ENCODE results near the gene PANX3. TPM values are rescaled to one million over a fixed set of nuclear protein-coding genes. Genes with fewer than 3 reads are reported as not detected.
A peak's percentile ranks its signal among the peaks of the same experiment; 100 is the strongest.

PANX3 gene
- total RNA-seq, 1 donor = not detected

DNA sequence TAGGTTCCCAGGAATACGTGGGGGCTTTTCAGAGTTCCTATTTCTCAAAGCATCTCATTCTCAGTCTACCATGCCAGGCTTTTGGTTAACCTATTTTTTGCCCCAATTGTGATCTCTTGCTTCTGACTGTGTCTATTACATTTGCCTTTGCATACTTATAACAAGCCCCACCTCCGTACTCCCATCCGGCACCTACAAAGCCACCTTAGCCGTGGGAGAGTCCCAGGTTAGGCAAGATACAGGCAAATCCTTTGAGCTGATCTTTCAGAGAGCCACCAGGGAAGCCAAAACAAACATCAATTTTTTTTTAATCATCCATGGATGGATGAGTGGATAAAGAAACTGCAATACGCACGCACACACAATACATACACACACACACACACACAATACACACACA is 18.6 kb upstream of the PANX3 start:
- Histone ChIP-seq H3K79me2 (ENCODE audit: insufficient read depth, low read length) (no peaks in the 10 kb centered on the region), H3K27me3 (ENCODE audit: insufficient read depth, low read length) (peaks cover 6% of the 10 kb centered on the region), H3K4me3 (ENCODE audit: insufficient read depth, low read length) (no peak overlapping the region), H3K4me1 (ENCODE audit: insufficient read depth, low read length) (no peaks in the 10 kb centered on the region), H3K4me2 (ENCODE audit: insufficient read depth, low read length) (no peak overlapping the region), H4K20me1 (ENCODE audit: insufficient read depth, low read length) (no peaks in the 10 kb centered on the region), H3K27ac (ENCODE audit: low read depth, low read length) (no peak overlapping the region), H2AFZ (ENCODE audit: low read length) (no peak overlapping the region), H3K36me3 (ENCODE audit: insufficient read depth, low read length) (no peaks in the 10 kb centered on the region), H3K9me3 (ENCODE audit: low read depth, low read length) (no peaks in the 10 kb centered on the region)
- no peak for DNase-seq (ENCODE audit: insufficient read length, low spot score, missing footprints)
- TF ChIP-seq, protein P1, sequence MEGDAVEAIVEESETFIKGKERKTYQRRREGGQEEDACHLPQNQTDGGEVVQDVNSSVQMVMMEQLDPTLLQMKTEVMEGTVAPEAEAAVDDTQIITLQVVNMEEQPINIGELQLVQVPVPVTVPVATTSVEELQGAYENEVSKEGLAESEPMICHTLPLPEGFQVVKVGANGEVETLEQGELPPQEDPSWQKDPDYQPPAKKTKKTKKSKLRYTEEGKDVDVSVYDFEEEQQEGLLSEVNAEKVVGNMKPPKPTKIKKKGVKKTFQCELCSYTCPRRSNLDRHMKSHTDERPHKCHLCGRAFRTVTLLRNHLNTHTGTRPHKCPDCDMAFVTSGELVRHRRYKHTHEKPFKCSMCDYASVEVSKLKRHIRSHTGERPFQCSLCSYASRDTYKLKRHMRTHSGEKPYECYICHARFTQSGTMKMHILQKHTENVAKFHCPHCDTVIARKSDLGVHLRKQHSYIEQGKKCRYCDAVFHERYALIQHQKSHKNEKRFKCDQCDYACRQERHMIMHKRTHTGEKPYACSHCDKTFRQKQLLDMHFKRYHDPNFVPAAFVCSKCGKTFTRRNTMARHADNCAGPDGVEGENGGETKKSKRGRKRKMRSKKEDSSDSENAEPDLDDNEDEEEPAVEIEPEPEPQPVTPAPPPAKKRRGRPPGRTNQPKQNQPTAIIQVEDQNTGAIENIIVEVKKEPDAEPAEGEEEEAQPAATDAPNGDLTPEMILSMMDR (IDR thresholded peaks at IDR 0.05; ENCODE audit: extremely low read depth, low read depth, low read length) = no peak

DNA sequence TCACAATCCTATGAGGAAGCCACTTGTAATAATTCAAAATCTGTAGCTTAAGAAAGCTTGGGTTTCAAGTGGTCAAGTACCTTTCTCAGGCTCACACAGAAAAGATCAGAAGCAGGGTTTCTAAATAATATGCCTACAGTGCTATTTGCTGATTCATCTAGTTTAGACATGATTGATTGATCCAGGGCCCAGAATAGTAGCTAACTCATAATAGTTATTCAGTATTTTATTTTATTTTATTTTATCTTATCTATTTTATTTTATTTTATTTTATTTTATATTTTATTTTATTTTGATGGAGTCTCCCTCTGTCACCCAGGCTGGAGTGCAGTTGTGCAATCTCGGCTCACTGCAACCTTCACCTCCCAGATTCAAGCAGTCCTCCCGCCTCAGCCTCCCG is 15.9 kb upstream of the PANX3 start:
- Histone ChIP-seq H3K36me3 (ENCODE audit: insufficient read depth, low read length) (no peaks in the 10 kb centered on the region), H3K4me3 (ENCODE audit: insufficient read depth, low read length) (no peak overlapping the region), H3K4me1 (ENCODE audit: insufficient read depth, low read length) (no peaks in the 10 kb centered on the region), H3K27me3 (ENCODE audit: insufficient read depth, low read length) (peaks cover 6% of the 10 kb centered on the region), H3K27ac (ENCODE audit: low read depth, low read length) (no peak overlapping the region), H3K9me3 (ENCODE audit: low read depth, low read length) (no peaks in the 10 kb centered on the region), H3K79me2 (ENCODE audit: insufficient read depth, low read length) (no peaks in the 10 kb centered on the region), H2AFZ (ENCODE audit: low read length) (no peak overlapping the region), H4K20me1 (ENCODE audit: insufficient read depth, low read length) (no peaks in the 10 kb centered on the region), H3K4me2 (ENCODE audit: insufficient read depth, low read length) (no peak overlapping the region)
- DNase-seq (ENCODE audit: insufficient read length, low spot score, missing footprints) = no peak
- TF ChIP-seq, protein P1 (IDR thresholded peaks at IDR 0.05; ENCODE audit: extremely low read depth, low read depth, low read length) = no peak

DNA sequence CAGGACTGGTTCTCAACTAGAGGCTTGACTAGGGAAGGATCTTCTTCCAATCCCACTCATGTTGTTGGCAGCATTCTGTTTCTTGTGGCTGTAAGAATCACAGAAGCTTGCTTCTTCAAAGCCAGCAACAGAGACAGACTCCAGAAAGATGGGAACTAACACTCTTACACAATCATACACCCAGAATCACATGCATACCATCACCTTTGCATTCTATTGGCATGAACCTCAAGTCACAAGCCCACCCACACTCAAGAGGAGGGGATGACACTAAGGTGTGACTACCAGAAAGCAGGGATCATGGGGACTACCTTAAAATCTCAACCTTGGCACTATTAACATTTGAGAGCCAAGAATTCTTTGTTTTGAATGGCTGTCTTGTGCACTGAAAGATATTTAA is 13.6 kb upstream of the PANX3 start:
- Histone ChIP-seq H3K36me3 (ENCODE audit: insufficient read depth, low read length) (no peaks in the 10 kb centered on the region), H3K79me2 (ENCODE audit: insufficient read depth, low read length) (no peaks in the 10 kb centered on the region), H3K4me1 (ENCODE audit: insufficient read depth, low read length) (no peaks in the 10 kb centered on the region), H4K20me1 (ENCODE audit: insufficient read depth, low read length) (no peaks in the 10 kb centered on the region), H3K4me3 (ENCODE audit: insufficient read depth, low read length) (no peak overlapping the region), H3K27me3 (ENCODE audit: insufficient read depth, low read length) (peaks cover 6% of the 10 kb centered on the region), H2AFZ (ENCODE audit: low read length) (no peak overlapping the region), H3K4me2 (ENCODE audit: insufficient read depth, low read length) (no peak overlapping the region), H3K9me3 (ENCODE audit: low read depth, low read length) (no peaks in the 10 kb centered on the region), H3K27ac (ENCODE audit: low read depth, low read length) (no peak overlapping the region)
- no peak for DNase-seq (ENCODE audit: insufficient read length, low spot score, missing footprints)
- TF ChIP-seq, protein P1 (IDR thresholded peaks at IDR 0.05; ENCODE audit: extremely low read depth, low read depth, low read length) = no peak

DNA sequence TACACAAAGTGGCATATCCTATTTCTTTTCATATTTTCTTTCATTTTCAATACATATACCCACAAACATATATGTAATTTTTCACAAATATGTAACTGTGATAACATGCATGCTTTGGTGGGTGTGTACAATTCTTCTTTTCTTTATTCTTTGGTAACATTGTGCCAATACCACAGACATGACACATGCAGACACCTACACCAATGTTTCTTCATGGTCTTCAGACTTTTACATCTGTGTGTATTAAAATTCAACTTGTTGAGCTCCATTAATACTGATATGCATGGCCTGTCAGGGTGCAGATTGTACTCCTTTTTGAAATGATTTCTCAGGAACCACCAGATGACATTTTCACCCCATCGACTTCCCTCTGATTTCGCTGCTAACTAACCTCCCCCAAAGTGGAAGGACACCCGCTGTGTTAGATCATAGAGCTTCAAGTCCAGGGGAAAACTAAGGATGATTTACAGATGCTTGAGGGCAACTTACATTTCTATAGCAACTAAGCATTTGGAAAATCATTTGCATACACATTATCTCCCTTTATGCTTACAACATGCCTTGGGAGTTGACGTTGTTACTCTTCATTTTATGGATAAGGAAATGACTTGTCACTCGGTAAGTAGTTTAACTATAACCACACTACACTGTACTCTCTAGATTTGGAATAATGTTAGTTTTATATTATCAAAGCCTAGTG is 10.5 kb upstream of the PANX3 start:
- H3K9me3 ChIP-seq (ENCODE audit: low read depth, low read length) = no peaks in the 10 kb centered on the region
- H3K4me2 ChIP-seq (ENCODE audit: insufficient read depth, low read length) = no peak overlapping the region
- no peaks in the 10 kb centered on the region for H3K79me2 ChIP-seq (ENCODE audit: insufficient read depth, low read length)
- no peak overlapping the region for H3K27ac ChIP-seq (ENCODE audit: low read depth, low read length)
- no peaks in the 10 kb centered on the region for H3K36me3 ChIP-seq (ENCODE audit: insufficient read depth, low read length)
- peak; percentile 13 for DNase-seq (ENCODE audit: insufficient read length, low spot score, missing footprints)
- H3K4me1 ChIP-seq (ENCODE audit: insufficient read depth, low read length) = no peaks in the 10 kb centered on the region
- no peak overlapping the region for H3K4me3 ChIP-seq (ENCODE audit: insufficient read depth, low read length)
- no peaks in the 10 kb centered on the region for H4K20me1 ChIP-seq (ENCODE audit: insufficient read depth, low read length)
- H2AFZ ChIP-seq (ENCODE audit: low read length) = no peak overlapping the region
- TF ChIP-seq, protein P1 (IDR thresholded peaks at IDR 0.05; ENCODE audit: extremely low read depth, low read depth, low read length) = no peak
- H3K27me3 ChIP-seq (ENCODE audit: insufficient read depth, low read length) = peaks cover 4% of the 10 kb centered on the region
